PFSK-1 (cell line): ENCODE results near the gene ANKRD2.

ENCODE experiments used
- POLR2AphosphoS5 ChIP-seq: IDR thresholded peaks from 2 replicates; pipeline ENCODE4 v1.6.1; 2012; ENCODE audit warnings: low read depth, mild to moderate bottlenecking, control low read depth, low read length, moderate library complexity
- TAF1 ChIP-seq: IDR thresholded peaks from 2 replicates; pipeline ENCODE4 v1.6.1; 2012; ENCODE audit warnings: low read length, control low read depth, borderline replicate concordance; ENCODE audit not compliant: insufficient read depth
- TF ChIP-seq, protein P1 (sequence below), 2 experiments: IDR thresholded peaks; 2 replicates each; pipeline versions ENCODE4 v1.6.1 to v1.8.0; 2011 to 2012; ENCODE audit warnings: low read depth in 2 of 2, low read length in 2 of 2, control low read depth in 1 of 2, inconsistent platforms in 1 of 2, mild to moderate bottlenecking in 1 of 2, moderate library complexity in 1 of 2; ENCODE audit not compliant: insufficient read depth in 1 of 2

DNA sequence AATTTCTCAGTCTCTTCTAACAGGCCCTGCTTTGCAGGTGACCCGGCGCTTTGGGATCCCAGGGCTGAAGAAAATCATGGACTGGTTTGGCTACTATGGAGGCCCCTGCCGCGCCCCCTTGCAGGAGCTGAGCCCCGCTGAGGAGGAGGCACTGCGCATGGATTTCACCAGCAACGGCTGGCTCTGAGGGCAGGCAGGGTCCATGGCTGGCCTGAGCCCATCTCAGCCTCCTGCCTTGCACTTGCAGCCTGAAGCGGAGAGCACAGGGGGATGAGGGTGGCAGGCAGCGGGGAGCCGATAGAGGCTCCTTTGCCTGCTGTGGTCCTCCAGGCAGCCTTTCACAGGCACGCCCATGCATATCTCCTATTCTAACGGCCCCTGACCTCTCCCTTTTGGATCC lies 38.9 kb downstream of the ANKRD2 start:
- TF ChIP-seq POLR2AphosphoS5 (no peak), TAF1 (no peak)
- TF ChIP-seq, protein P1, sequence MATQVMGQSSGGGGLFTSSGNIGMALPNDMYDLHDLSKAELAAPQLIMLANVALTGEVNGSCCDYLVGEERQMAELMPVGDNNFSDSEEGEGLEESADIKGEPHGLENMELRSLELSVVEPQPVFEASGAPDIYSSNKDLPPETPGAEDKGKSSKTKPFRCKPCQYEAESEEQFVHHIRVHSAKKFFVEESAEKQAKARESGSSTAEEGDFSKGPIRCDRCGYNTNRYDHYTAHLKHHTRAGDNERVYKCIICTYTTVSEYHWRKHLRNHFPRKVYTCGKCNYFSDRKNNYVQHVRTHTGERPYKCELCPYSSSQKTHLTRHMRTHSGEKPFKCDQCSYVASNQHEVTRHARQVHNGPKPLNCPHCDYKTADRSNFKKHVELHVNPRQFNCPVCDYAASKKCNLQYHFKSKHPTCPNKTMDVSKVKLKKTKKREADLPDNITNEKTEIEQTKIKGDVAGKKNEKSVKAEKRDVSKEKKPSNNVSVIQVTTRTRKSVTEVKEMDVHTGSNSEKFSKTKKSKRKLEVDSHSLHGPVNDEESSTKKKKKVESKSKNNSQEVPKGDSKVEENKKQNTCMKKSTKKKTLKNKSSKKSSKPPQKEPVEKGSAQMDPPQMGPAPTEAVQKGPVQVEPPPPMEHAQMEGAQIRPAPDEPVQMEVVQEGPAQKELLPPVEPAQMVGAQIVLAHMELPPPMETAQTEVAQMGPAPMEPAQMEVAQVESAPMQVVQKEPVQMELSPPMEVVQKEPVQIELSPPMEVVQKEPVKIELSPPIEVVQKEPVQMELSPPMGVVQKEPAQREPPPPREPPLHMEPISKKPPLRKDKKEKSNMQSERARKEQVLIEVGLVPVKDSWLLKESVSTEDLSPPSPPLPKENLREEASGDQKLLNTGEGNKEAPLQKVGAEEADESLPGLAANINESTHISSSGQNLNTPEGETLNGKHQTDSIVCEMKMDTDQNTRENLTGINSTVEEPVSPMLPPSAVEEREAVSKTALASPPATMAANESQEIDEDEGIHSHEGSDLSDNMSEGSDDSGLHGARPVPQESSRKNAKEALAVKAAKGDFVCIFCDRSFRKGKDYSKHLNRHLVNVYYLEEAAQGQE (IDR thresholded peaks at IDR 0.05; ENCODE audit: insufficient read depth in 1 of 2, low read depth in 2 of 2, low read length in 2 of 2): no peak
